GM13976 (cell line): ENCODE results near the gene FCHSD2.

Experiments
- DNase-seq: peaks from one replicate; pipeline ENCODE4 v3.0.0; 2012; ENCODE audit warnings: low spot score
- CTCF ChIP-seq: IDR thresholded peaks from 2 replicates; pipeline ENCODE4 v1.5.1; 2012; ENCODE audit warnings: borderline replicate concordance, mild to moderate bottlenecking; ENCODE audit not compliant: insufficient read depth; ENCODE audit errors: extremely low read depth, missing control alignments, control extremely low read depth
- in situ Hi-C: fragments of 300-500 bp; cut with MboI; formaldehyde crosslinking; loops from one replicate; pipeline ENCODE4 v1.12.0; 2022; ENCODE audit warnings: low sequenced_read_pairs, mixed read lengths, inconsistent platforms; ENCODE audit not compliant: unreplicated experiment

The FCHSD2 gene

GRCh38 chr11:73145986-73146575 is 4.0 kb upstream of the FCHSD2 start:
- in situ Hi-C loops, result no loop called here
- no peak for DNase-seq

GRCh38 chr11:73143126-73143838 is 1.2 kb upstream of the FCHSD2 start:
- no peak for TF ChIP-seq CTCF
- peak; percentile 31 for DNase-seq
- in situ Hi-C loops, result no loop called here

More at GRCh38 chr11:73145986-73146575, 4.0 kb upstream of the FCHSD2 start:
- no peak for TF ChIP-seq CTCF

GRCh38 chr11:73141309-73142127 is 600 bp downstream of the FCHSD2 start:
- peak; percentile 79 for DNase-seq
- in situ Hi-C loops, result no loop called here
- peak; percentile 2 for TF ChIP-seq CTCF

- TF ChIP-seq CTCF, result no peak
- in situ Hi-C loops, result no loop called here
- peak; percentile 45 for DNase-seq
Observed at GRCh38 chr11:73141031-73141308, 1.1 kb downstream of the FCHSD2 start.

- in situ Hi-C loops, result no loop called here
- peak; percentile 31 for DNase-seq
- no peak for TF ChIP-seq CTCF
Observed at GRCh38 chr11:73140213-73141030, 1.7 kb downstream of the FCHSD2 start.
